PC-9 (cell line): ENCODE measurements around the gene ITPKC. TPM values are rescaled to one million over a fixed set of nuclear protein-coding genes. Genes with fewer than 3 reads are reported as not detected.
A peak's percentile ranks its signal among the peaks of the same experiment; 100 is the strongest.

Source experiments
- BruUV-seq: library from RNA; stranded (reverse); fragments of 400-500 nt; replicated peaks from 2 replicates; lab custom pipeline; 2021; lab: Mats Ljungman, UMichigan
- CTCF ChIA-PET: fragments of 300-600 bp; sonication (Branson Sonifier 250); formaldehyde crosslinking; loops from one replicate; lab custom pipeline; 2022; ENCODE audit warnings: antibody characterized with exemption; lab: Charles Lee
- POLR2A ChIA-PET: fragments of 300-600 bp; sonication (Branson Sonifier 250); formaldehyde crosslinking; loops from one replicate; lab custom pipeline; 2022; ENCODE audit warnings: antibody characterized with exemption; ENCODE audit not compliant: unreplicated experiment; lab: Charles Lee
- DNase-seq, 2 experiments: peaks; one replicate each; pipeline versions ENCODE4 v3.0.0 to v3.0.0-alpha.2; 2015 to 2022; ENCODE audit warnings: mixed read lengths in 1 of 2
- H2AFZ ChIP-seq: fragments of 200-600 bp; sonication (generic); 2 replicates; pipeline ENCODE4 v1.8.1; 2017; ENCODE audit warnings: antibody characterized with exemption
- H3F3A ChIP-seq: fragments of 200-600 bp; sonication (generic); 2 replicates; pipeline ENCODE4 v1.8.1; 2017; ENCODE audit warnings: antibody characterized with exemption, mild to moderate bottlenecking, low read depth; ENCODE audit not compliant: insufficient read depth
- H3K27ac ChIP-seq: fragments of 200-600 bp; sonication (generic); 2 replicates; pipeline ENCODE4 v1.6.1; 2016; ENCODE audit warnings: mixed run types
- H3K27me3 ChIP-seq: fragments of 200-600 bp; sonication (generic); 2 replicates; pipeline ENCODE4 v1.6.1; 2016; ENCODE audit warnings: low read depth, mixed run types; ENCODE audit not compliant: insufficient read depth
- H3K36me3 ChIP-seq: fragments of 200-600 bp; sonication (generic); 2 replicates; pipeline ENCODE4 v1.6.1; 2016; ENCODE audit warnings: low read depth, mixed run types
- H3K4me1 ChIP-seq: fragments of 200-600 bp; sonication (generic); replicated peaks from 2 replicates; pipeline ENCODE4 v1.6.1; 2016; ENCODE audit warnings: mixed run types; ENCODE audit not compliant: insufficient read depth
- H3K4me2 ChIP-seq: fragments of 200-600 bp; sonication (generic); 2 replicates; pipeline ENCODE4 v1.6.1; 2017; ENCODE audit warnings: mixed run types
- H3K4me3 ChIP-seq: fragments of 200-600 bp; sonication (generic); 2 replicates; pipeline ENCODE4 v1.6.1; 2016; ENCODE audit warnings: mixed run types
- H3K79me2 ChIP-seq: fragments of 200-600 bp; sonication (generic); 2 replicates; pipeline ENCODE4 v1.6.1; 2017; ENCODE audit warnings: low read depth, mixed run types
- H3K9me2 ChIP-seq: fragments of 200-600 bp; sonication (generic); 2 replicates; pipeline ENCODE4 v1.8.1; 2017; ENCODE audit warnings: mild to moderate bottlenecking; ENCODE audit not compliant: insufficient read depth
- H3K9me3 ChIP-seq: fragments of 200-600 bp; sonication (generic); 2 replicates; pipeline ENCODE4 v1.8.1; 2016; ENCODE audit warnings: low read depth; ENCODE audit not compliant: insufficient read depth
- H4K20me1 ChIP-seq: fragments of 200-600 bp; sonication (generic); 2 replicates; pipeline ENCODE4 v1.8.1; 2017; ENCODE audit not compliant: insufficient read depth
- EZH2 ChIP-seq: fragments of 200-600 bp; sonication (generic); IDR thresholded peaks from 2 replicates; pipeline ENCODE4 v1.8.0; 2017; ENCODE audit warnings: antibody characterized with exemption, low read depth
- intact Hi-C: fragments of 100-400 bp; cut with micrococcal nuclease; formaldehyde crosslinking; loops from one replicate; pipeline ENCODE4 v1.10.0; 2022; ENCODE audit not compliant: unreplicated experiment
- total RNA-seq: library from RNA; stranded (reverse); gene quantifications from 2 replicates; pipeline ENCODE4 v1.2.3, GENCODE V29; 2021
- TF ChIP-seq, protein P1 (sequence below): fragments of 200-600 bp; sonication (generic); conservative IDR thresholded peaks from 2 replicates; pipeline ENCODE4 v1.6.1; 2017; ENCODE audit warnings: mixed run types, antibody characterized with exemption, mild to moderate bottlenecking, moderate library complexity

The ITPKC gene
- total RNA-seq, 1 experiment from 2014 or later = 17.6 TPM

DNA sequence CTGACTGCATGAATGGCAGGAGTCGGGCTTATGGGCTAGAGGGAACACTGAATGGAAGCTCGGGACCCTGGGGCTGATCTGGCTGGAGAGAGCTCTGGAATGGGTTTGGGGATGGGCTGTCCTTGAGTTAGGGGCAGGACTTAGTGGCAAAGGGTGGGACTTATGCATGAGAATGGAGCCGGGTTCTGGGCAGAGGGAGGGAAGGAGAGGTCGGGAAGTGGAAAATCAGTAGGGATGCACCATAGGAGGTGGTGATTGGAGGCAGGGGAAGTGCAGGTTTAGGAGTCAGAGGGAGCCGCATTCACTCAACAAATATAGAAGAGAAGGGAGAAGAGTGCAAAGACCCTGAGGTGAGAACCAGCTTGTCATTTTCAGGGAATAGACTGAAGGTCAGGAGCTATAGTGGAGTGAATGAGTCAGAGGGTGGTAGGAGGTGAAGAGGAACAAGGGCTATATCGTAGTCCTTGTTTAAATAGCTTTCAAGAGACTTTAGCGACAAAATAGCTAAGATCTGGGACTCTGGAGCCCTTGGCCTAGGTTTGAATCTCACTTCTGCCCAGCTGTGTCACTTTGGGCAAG, 61.9 kb downstream of the ITPKC start:
- Histone ChIP-seq H4K20me1 (no peaks in the 10 kb centered on the region; the same call in 1 of the 2 replicates), H3K9me2 (no peaks in the 10 kb centered on the region), H3K36me3 (no peaks in the 10 kb centered on the region), H2AFZ (peak overlapping the region; percentile 66; the same call in 1 of the 2 replicates), H3F3A (peaks cover 29% of the 10 kb centered on the region), H3K4me2 (peak overlapping the region; percentile 91), H3K27me3 (no peaks in the 10 kb centered on the region), H3K4me3 (peak overlapping the region; percentile 64), H3K79me2 (no peaks in the 10 kb centered on the region), H3K4me1 (peaks cover 13% of the 10 kb centered on the region), H3K9me3 (no peaks in the 10 kb centered on the region), H3K27ac (peak overlapping the region; percentile 95)
- POLR2A ChIA-PET = interaction anchor here (0.7 to 2.6 kb wide), 8 partner anchors 20 to 485 kb away, joined by 4 to 22 read pairs (median 6); partner anchors contain the start of genes ACTMAP, AXL, BLVRB and COQ8B
- intact Hi-C loops = loop anchor here (1.0 kb wide), 1 partner anchor 20 kb away; no protein-coding TSS in a partner anchor
- no peak for TF ChIP-seq EZH2
- TF ChIP-seq, protein P1, sequence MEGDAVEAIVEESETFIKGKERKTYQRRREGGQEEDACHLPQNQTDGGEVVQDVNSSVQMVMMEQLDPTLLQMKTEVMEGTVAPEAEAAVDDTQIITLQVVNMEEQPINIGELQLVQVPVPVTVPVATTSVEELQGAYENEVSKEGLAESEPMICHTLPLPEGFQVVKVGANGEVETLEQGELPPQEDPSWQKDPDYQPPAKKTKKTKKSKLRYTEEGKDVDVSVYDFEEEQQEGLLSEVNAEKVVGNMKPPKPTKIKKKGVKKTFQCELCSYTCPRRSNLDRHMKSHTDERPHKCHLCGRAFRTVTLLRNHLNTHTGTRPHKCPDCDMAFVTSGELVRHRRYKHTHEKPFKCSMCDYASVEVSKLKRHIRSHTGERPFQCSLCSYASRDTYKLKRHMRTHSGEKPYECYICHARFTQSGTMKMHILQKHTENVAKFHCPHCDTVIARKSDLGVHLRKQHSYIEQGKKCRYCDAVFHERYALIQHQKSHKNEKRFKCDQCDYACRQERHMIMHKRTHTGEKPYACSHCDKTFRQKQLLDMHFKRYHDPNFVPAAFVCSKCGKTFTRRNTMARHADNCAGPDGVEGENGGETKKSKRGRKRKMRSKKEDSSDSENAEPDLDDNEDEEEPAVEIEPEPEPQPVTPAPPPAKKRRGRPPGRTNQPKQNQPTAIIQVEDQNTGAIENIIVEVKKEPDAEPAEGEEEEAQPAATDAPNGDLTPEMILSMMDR = no peak
- CTCF ChIA-PET = interaction anchor here (0.8 to 2.7 kb wide), 3 partner anchors 20 to 366 kb away, joined by 3 to 11 read pairs (median 3); partner anchors contain the start of gene EGLN2
- DNase-seq = peak in 1 of 2 experiments; percentile 50
- no TSS peak for BruUV-seq

- H2AFZ ChIP-seq = no peak overlapping the region
- BruUV-seq = no TSS peak
- no peaks in the 10 kb centered on the region for H3K9me2 ChIP-seq
- H3K4me1 ChIP-seq = peaks cover 13% of the 10 kb centered on the region
- no peaks in the 10 kb centered on the region; the same call in 1 of the 2 replicates for H4K20me1 ChIP-seq
- no peaks in the 10 kb centered on the region for H3K9me3 ChIP-seq
- POLR2A ChIA-PET = interaction anchor here (0.6 kb wide), 1 partner anchor 61 kb away, joined by 35 read pairs; no protein-coding TSS in a partner anchor
- no peaks in the 10 kb centered on the region for H3K79me2 ChIP-seq
- H3K27me3 ChIP-seq = no peaks in the 10 kb centered on the region
- H3K4me3 ChIP-seq = no peak overlapping the region
- intact Hi-C loops = no loop called here
- no peak overlapping the region for H3K27ac ChIP-seq
- H3K36me3 ChIP-seq = no peaks in the 10 kb centered on the region
- no peak overlapping the region for H3K4me2 ChIP-seq
- no peak for DNase-seq
- CTCF ChIA-PET = no interaction called here
- TF ChIP-seq, protein P1 = no peak
- TF ChIP-seq EZH2 = no peak
- peaks cover 29% of the 10 kb centered on the region for H3F3A ChIP-seq
These were observed 63.7 kb downstream of the ITPKC start for GRCh38 chr19:40780582-40780981.

DNA sequence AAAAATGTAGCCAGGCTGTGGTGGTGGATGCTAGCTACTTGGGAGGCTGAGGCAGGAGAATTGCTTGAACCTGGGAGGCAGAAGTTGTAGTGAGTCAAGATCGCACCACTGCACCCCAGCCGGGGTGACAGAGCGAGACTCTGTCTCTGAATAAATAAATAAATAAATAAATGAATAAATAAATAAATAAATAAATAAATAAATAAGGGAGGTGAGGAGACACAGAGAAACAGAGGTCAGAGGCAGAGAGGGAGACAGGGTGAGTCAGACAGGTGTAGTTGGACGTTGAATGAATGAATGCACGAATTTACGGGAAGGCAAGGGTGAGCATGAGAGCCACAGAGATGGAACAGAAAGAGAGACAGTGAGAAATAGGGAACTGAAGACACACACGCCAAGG, 64.2 kb downstream of the ITPKC start:
- no peaks in the 10 kb centered on the region; the same call in 1 of the 2 replicates for H4K20me1 ChIP-seq
- TF ChIP-seq, protein P1 = no peak
- no peak for TF ChIP-seq EZH2
- CTCF ChIA-PET = no interaction called here
- no peaks in the 10 kb centered on the region for H3K27me3 ChIP-seq
- intact Hi-C loops = no loop called here
- no peak overlapping the region for H2AFZ ChIP-seq
- POLR2A ChIA-PET = no interaction called here
- H3K4me1 ChIP-seq = peaks cover 13% of the 10 kb centered on the region
- BruUV-seq = no TSS peak
- no peak overlapping the region for H3K27ac ChIP-seq
- H3K4me2 ChIP-seq = no peak overlapping the region
- H3F3A ChIP-seq = peaks cover 27% of the 10 kb centered on the region
- no peaks in the 10 kb centered on the region for H3K9me2 ChIP-seq
- H3K4me3 ChIP-seq = no peak overlapping the region
- H3K36me3 ChIP-seq = no peaks in the 10 kb centered on the region
- H3K79me2 ChIP-seq = no peaks in the 10 kb centered on the region
- DNase-seq = no peak
- no peaks in the 10 kb centered on the region for H3K9me3 ChIP-seq
